ENCODE measurements around the gene HCN4.
A peak's percentile ranks its signal among the peaks of the same experiment; 100 is the strongest.

HCN4 gene

DNA sequence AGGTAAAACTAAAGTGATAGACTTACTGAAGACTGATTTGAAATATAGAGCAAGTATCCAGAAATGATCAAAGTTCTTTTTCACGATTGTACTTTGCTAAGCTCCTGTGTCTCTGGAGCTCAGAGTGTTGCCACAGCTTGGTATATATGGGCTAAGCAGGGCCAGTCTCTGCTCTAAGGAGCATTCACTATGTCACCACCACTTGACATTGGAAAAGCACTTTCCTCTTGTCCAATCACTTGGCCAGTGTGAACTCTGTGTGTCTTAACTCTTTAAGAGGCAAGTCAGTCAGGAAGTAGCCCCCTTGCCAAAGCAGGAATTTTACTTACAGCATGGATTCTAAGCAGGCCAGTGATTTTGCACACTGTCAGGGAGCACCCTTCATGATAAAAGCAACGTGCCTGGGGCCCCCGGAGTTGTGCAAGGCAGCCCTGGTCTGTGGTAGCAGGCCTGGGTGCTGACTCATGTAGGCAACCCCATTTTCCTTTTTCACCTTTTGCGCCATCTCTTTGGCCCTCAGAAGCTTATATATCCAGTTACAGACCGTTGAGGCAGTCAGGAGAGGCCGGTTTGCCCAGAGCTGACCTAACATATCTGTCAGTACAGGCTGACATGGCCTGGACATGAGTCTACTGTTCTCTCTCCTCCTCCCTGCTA, 73.0 kb downstream of the HCN4 start:
- peak; percentile 13 to 54 (median 34) for DNase-seq

- DNase-seq, result no peak
Observed at GRCh38 chr15:73293773-73294172, 75.0 kb downstream of the HCN4 start.

GRCh38 chr15:73291441-73291840, 77.3 kb downstream of the HCN4 start:
- no peak for DNase-seq

DNA sequence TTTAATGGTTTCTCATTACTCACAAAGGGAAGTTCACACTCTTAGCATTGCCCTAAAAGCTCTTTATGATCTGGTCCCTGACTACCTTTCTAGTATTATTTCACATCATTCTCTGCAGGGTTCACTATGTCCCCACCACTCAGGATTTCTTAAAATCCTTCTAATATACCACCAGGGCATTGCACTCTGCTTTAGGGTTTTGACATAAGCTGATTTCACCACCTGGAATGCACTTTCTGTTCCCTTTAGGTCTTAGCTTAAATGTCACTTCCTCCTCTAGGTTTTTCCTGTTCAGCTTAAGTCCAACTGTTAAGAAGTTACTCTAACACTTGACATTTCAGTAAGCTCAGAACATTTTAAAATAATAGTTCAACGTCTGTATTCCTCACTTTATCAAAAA, 81.7 kb downstream of the HCN4 start:
- DNase-seq, result peak; percentile 48 to 77 (median 62)

DNA sequence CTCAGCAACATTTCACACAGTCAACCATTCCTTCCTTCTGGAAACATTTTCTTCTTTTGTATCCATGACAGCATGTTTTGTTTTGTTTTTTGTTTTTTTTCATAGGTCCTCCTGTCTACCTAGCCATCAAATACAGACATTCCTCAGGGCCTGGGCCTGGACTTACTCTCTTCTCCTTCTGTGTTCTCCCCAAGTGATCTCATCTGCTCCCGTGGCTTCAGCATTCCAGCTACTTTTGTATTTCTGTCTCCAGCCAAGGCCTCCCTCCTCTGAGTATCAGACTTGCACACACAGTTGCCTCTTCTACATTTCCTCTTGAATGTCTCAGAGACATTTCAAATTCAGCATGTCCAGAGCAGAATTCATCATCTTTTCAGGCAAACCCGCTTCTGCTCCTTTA, 82.4 kb downstream of the HCN4 start:
- DNase-seq, result no peak

DNA sequence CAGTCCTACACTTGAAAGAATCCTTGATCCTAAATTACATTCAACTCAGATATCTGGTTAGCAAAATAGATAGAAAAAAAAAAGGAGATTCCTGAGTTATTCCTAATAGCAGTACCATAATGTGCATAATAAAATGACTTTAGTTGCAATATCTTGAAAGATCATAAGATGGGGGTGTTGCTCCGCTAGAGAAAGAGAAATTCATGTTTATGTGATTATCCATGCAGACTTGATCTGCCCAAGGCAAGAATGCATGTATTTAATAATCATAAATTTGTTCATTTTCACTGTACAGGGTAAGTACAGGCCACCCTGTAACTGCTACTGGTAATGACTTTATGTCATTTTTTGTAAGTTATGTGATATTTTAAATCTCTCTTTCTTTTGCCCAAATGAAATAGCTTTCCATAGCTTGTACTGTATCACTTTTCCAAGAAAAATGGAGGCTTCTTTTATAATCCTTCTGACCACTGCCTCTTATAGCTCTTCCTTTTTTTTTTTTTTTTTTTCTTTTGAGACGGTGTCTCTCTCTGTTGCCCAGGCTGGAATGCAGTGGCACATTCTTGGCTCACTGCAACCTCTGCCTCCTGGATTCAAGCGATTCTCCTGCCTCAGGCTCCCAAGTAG, 84.6 kb downstream of the HCN4 start:
- DNase-seq, result peak in 3 of 4 experiments; percentile 36 to 59 (median 47)

DNA sequence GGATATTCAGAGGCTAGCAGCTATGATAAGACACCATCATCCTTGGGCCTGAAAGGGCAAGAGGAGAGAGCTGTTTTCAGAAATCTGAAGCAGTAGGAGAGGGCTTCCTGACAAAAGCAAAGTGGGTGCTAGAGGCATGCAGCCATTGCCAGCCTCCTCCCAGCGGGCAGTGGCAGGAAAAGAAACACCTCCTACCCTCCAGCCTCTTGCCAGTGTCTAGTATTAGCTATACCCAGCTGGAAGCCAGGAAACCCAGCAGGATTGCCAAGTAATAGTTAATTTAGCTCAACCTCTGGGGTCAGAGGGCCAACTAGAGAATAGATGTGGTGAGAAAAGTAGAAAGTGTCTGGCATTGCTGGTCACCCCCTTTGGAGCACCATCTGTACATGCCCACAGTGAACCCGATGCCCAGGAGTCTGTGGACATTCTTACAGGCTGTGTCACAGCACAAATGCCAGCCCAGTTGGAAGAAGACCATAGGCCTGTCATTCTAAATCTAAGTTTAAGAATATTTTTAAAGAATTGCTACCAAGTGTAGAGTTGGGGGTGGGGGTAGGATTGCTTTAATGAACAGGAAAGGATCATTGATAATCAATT, 85.3 kb downstream of the HCN4 start:
- DNase-seq, result no peak

- no peak for DNase-seq
Observed at GRCh38 chr15:73282567-73283365, 86.0 kb downstream of the HCN4 start.

DNA sequence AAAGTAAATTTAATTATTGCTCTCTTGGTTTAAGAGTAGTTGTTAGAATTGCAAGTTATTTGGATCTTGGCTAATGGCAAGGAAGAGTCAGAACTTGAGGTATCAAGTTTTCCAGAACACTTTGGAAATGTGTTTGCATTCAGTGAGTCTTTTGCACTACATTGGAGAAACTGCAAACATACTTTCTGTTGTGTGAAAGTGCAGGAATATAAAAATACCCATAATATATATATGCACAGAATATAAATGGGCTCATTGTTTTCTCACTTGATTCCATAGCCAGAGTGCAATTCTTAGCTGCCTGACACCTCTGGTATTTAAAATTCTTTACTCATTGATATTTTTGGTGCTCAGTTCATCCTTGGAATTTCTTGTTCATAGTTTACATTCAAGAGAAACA, 92.9 kb downstream of the HCN4 start:
- no peak for DNase-seq

GRCh38 chr15:73273181-73274002, 95.4 kb downstream of the HCN4 start:
- DNase-seq, result peak; percentile 55 to 74 (median 66)

- no peak for DNase-seq
Observed at GRCh38 chr15:73270366-73271097, 98.2 kb downstream of the HCN4 start.

All from suppressor macrophage (primary cell).